ENCODE results near the gene RPS21. TPM values are rescaled to one million over a fixed set of nuclear protein-coding genes. Genes with fewer than 3 reads are reported as not detected.

Gene RPS21
- total and polyA plus RNA-seq, 9 of the 15 experiments (the other 6 are each of a cell fraction or from before 2014, with no cell fraction given): 1,380 to 5,647 (median 3,091) TPM

DNA sequence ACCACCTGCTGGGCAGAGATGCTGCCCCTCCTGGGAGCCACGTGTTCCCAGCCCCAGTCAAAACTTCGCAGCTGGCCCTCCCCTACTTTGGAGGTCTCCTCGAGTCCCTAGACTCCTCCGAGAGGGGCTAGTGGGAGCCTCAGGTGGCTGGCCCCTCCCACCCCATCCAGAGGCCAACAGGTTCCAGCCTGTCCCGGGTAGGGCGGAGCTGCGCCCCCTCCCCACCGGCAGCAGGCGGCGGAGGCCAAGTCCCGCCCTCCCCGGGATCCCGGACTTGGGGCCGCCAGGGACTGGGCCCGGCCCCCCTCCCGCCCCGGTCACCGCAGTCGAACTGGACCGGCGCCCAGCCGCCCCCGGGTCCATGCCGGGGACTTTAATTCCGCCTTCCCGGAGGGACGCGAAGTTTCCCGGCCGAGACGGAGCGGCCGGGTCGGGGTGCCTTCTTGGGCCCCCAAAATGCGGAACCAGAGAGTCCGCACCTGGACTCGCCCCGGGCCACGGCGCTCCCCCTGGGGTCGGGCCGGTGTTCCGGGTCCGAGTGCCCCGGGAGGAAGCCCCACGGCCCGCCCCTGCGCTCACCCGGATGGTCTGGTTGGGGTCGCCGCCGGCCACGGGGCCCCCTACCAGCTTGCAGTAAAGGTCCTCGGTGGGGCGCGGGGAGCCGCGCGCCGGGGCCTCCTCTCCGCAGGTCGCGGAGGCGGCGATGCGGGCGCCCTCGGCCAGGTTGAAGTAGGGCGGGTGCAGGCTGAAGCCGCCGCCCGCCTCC, 20.4 kb upstream of the RPS21 start (continued):
- TF ChIP-seq YY1 (IDR thresholded peaks at IDR 0.05; ENCODE audit: borderline replicate concordance in 1 of 3, control insufficient read depth in 1 of 3, extremely low read depth in 1 of 3, insufficient read depth in 3 of 3, insufficient read length in 1 of 3, insufficient replicate concordance in 2 of 3, low read depth in 1 of 3, low read length in 2 of 3) (peak in 1 of 3 experiments; percentile 34), NR1H2 (CRISPR knock-in tag; IDR thresholded peaks at IDR 0.05) (no peak), TBL1XR1 (IDR thresholded peaks at IDR 0.05; ENCODE audit: low read length in 2 of 2) (no peak), EP400 (IDR thresholded peaks at IDR 0.05) (0 out of 2 replicates have a peak, but pooled peaks have one; percentile 49), ZZZ3 (IDR thresholded peaks at IDR 0.05) (no peak), ZNF3 (CRISPR knock-in tag; IDR thresholded peaks at IDR 0.05) (no peak), KLF13 (tag; IDR thresholded peaks at IDR 0.05; ENCODE audit: borderline replicate concordance, low read depth) (no peak), RNF2 (IDR thresholded peaks at IDR 0.05) (no peak), TCFL5 (CRISPR knock-in tag; conservative IDR thresholded peaks at IDR 0.05) (no peak), LEF1 (IDR thresholded peaks at IDR 0.05) (no peak), FOXM1 (IDR thresholded peaks at IDR 0.05; ENCODE audit: low read depth) (no peak), FOXM1 (CRISPR knock-in tag; IDR thresholded peaks at IDR 0.05; ENCODE audit: low read depth) (no peak), KLF1 (tag; IDR thresholded peaks at IDR 0.05) (no peak), POU5F1 (IDR thresholded peaks at IDR 0.05; ENCODE audit: borderline replicate concordance, low read depth, low read length, partially characterized antibody) (no peak), RBBP5 (IDR thresholded peaks at IDR 0.05; ENCODE audit: borderline replicate concordance, insufficient read depth, low read length, poor library complexity, severe bottlenecking) (peak; percentile 51), SIN3B (IDR thresholded peaks at IDR 0.05; ENCODE audit: low read depth) (no peak), SAP30 (IDR thresholded peaks at IDR 0.05; ENCODE audit: borderline replicate concordance, insufficient read depth, low read depth, low read length, poor library complexity, severe bottlenecking) (peak; percentile 23), ZFPM2 (CRISPR knock-in tag; IDR thresholded peaks at IDR 0.05) (no peak), HIVEP1 (CRISPR knock-in tag; IDR thresholded peaks at IDR 0.05) (no peak), RCOR1 (IDR thresholded peaks at IDR 0.05; ENCODE audit: borderline replicate concordance in 1 of 2, low read depth in 2 of 2, low read length in 2 of 2) (0 out of 4 replicates have a peak, but pooled peaks of 1 of the 2 experiments have one; percentile 4), KDM1A (IDR thresholded peaks at IDR 0.05) (no peak), MEF2A (IDR thresholded peaks at IDR 0.05; ENCODE audit: control insufficient read depth, low read depth, low read length) (no peak), HDAC3 (IDR thresholded peaks at IDR 0.05; ENCODE audit: borderline replicate concordance, partially characterized antibody) (no peak), EZH2 (IDR thresholded peaks at IDR 0.05; ENCODE audit: borderline replicate concordance, low read depth, low read length) (no peak)
- TF ChIP-seq, protein P1, sequence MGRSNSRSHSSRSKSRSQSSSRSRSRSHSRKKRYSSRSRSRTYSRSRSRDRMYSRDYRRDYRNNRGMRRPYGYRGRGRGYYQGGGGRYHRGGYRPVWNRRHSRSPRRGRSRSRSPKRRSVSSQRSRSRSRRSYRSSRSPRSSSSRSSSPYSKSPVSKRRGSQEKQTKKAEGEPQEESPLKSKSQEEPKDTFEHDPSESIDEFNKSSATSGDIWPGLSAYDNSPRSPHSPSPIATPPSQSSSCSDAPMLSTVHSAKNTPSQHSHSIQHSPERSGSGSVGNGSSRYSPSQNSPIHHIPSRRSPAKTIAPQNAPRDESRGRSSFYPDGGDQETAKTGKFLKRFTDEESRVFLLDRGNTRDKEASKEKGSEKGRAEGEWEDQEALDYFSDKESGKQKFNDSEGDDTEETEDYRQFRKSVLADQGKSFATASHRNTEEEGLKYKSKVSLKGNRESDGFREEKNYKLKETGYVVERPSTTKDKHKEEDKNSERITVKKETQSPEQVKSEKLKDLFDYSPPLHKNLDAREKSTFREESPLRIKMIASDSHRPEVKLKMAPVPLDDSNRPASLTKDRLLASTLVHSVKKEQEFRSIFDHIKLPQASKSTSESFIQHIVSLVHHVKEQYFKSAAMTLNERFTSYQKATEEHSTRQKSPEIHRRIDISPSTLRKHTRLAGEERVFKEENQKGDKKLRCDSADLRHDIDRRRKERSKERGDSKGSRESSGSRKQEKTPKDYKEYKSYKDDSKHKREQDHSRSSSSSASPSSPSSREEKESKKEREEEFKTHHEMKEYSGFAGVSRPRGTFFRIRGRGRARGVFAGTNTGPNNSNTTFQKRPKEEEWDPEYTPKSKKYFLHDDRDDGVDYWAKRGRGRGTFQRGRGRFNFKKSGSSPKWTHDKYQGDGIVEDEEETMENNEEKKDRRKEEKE (IDR thresholded peaks at IDR 0.05; ENCODE audit: borderline replicate concordance in 1 of 2, control insufficient read depth in 1 of 2, low read depth in 2 of 2, low read length in 1 of 2): no peak
